Middle frontal gyrus (tissue), 1 donor: ENCODE measurements around the gene GPHN.
"Not testable (repeated sequence)": the region's sequence is repeated elsewhere in the genome, so short reads cannot be mapped to it uniquely, and the experiment has no call there.

Experiments
- DNase-seq: peaks from one replicate; pipeline ENCODE4 v3.0.0-alpha.2; 2015; ENCODE audit warnings: low spot score; ENCODE audit errors: extremely low spot score

GPHN gene

DNA sequence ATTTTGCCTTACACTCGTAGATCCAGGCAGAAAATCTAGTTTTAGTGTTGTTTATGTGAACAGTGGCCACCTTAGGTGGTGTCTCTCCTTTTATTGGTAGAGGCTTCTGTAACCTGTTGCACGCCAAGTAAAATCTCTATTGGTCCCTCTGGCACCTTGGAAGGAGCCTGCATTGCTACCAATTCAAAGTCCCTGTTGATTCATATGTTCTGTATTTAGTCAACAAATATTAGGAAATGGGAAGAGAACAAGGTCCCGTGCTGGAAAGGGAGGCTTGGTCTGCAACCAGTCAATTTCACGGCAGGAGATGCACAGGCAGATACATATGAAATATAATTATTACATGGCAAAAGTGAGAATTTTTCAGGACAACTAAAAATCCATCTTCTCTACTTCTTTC lies 6.4 kb upstream of the GPHN start:
- no peak for DNase-seq

DNA sequence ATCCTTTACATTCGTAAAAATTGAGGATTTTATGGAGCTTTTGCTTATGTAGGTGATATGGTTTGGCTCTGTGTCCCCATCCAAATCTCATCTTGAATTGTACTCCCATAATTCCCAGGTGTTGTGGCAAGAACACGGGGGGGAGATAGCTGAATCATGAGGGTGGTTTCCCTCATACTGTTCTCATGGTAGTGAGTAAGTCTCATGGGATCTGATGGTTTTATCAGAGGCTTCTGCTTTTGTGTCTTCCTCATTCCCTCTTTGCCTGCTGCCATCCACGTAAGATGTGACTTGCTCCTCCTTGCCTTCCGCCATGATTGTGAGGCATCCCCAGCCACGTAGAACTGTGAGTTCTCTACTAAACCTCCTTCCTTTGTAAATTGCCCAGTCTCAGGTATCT lies 5.1 kb upstream of the GPHN start:
- DNase-seq = not testable (repeated sequence)

DNA sequence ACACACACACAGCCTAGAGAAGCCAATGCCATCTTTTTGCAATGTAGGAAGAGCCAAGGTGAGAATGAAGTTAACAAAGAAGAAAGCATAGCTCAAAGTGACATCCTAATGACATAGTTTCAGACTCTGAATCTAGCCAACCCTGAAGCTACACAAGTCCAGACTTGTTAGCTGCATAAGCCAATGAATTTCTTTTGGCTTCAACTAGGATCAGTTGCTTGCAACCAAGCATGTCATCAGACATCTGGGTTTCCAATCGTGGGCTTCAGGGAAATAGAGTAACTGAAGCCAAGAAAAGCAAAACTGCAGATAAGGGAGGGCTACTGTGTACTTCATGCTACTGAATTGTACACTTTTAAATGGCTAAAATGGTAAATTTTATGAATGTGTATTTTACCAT lies 4.4 kb upstream of the GPHN start:
- DNase-seq = no peak

DNA sequence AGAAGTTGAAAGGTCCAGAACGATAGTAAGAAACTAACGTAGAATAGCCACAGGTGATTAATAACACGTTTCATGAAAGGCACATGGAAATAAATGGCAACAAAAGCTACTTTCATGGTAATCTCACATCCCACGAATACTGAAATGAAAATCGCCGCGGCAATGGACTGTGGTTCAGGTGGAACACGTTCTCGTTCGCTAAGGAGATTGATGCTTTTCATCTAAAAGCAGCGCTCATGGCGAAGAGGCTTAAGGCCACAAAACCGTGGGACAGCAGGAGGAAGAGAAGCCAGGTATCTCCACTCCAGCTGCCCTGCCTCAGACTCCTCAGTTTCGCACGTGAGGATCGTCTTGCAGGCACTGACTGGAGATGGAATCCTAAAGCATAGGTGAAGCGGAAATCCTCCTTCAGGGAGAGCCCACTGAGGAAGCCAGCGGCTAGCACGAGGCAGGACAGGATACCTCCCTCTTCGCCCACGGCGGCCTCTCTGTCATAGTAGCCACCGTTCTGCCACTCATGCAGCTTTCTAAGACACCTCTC lies 696 bp upstream of the GPHN start:
- DNase-seq = no peak

DNA sequence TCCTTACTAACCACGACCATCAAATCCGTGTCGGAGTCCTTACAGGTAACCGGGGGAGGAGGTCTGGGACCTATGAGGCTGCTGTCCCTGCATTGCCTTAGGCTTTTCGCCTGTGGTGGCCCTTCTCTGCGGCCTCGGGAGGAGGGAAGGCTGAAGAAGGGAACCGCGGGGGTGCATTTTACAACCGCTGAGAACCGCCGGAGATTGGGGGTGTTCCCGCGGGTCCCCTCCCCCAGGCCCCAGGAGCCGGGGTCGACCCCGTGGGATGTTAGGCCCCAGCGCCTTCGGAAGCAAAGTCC lies 549 bp downstream of the GPHN start:
- DNase-seq = no peak

DNA sequence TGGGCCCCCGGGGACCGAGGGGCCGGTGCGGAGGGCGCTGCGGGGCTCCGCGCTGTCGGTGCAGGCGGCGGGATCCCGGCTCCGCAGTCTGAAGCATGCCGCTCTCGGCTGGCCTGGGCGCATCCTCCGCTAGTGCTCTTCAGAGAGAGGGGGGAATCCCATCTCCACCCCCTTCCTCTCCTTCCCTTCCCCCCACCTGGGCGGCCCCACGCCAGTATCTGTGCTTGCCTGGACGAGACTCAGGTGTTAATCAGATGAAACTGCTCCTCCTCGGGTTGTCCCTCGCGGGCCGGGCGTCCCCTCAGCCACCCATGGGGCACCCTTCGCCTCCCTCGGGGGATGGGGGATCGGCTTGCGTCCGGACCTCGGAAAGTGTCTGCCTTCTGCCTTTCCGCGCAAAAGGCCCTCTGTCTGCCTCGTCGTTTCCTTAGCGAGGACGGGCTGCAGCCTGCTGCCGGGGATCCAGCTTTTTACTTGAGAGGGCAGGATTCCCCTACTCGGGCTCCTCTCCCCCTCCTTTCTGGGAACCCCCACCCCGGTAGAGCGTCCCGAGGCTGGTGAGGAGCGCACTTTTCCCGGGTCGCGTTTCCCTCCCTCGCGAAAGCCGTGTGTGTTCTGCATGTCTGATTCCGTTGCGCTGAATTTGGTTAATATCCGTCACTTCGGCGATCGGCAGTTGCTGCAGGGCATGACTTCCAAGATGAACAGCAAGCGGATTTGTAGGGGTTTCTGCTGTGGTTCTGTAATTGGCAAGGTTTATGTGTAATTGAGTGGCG lies 1.1 kb downstream of the GPHN start:
- no peak for DNase-seq

DNA sequence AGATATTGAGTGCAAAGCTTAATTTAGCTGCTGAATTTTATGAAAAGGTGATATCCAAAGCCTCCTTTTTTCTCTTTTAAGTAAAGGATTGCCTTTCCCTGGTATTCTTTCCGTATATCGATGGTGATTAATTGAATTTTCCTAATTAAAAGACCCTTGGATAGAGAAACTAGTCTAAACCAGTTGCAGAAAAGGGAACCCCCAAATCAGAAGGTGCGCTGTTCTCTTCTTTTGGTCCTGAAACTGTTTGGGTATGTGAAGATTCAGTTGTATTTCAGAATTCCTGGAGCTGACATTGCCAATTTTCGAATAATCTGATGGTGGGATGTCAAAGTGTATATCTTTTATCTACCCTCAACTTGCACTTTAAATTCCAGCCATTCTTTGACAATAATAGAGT lies 1.9 kb downstream of the GPHN start:
- no peak for DNase-seq

DNA sequence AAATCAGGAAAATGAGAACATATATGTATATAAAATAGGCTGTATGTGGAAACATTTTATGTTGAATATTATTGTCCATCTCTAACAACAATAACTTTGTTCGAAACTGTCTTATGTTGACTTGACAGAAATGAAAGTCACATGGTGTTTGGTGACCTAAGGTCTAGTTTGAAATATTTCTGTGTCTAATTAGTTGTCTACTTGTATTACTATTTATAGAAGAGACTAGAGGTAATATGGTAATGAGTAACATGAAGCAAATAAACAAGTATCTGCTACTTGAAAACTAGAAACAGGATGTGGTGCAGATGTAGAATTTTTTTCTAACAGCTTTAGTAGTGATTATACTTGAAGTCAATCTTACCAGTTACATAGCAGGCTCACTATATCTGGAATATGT lies 3.9 kb downstream of the GPHN start:
- no peak for DNase-seq

DNA sequence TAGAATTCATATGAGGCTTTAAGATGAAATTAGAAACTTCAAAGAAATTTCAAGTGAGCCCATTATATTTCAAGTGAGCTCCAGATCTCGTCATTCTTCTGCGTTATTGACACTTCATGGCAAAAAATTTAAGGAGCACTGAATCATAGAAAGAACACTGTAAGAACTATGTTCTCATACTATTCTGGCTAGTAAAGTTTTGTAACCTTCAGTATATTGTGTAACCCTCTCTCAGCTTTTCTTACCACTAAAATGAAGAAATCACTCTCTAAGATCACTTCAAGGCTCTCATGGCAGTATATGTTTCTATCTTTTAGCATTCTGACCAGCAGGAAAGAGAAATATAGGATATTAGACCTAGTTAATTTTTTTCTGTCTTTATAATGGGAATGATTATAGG lies 6.3 kb downstream of the GPHN start:
- no peak for DNase-seq

DNA sequence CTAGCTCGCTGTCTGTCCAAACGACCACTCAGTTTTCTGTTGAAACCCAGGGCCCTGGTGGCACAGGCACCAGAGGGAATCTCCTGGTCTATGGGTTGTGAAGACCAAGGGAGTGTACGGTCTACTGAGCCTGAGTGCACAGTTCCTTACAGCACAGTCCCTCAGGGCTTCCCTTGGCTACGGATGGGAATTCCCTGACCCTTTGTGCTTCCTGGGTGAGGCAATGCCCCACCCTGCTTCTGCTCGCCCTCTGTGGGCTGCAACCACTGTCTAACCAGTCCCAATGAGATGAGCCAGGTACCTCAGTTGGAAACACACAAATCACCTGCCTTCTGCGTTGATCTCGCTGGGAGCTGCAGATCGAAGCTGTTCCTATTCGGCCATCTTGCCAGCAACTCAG lies 22.6 kb downstream of the GPHN start:
- no peak for DNase-seq

DNA sequence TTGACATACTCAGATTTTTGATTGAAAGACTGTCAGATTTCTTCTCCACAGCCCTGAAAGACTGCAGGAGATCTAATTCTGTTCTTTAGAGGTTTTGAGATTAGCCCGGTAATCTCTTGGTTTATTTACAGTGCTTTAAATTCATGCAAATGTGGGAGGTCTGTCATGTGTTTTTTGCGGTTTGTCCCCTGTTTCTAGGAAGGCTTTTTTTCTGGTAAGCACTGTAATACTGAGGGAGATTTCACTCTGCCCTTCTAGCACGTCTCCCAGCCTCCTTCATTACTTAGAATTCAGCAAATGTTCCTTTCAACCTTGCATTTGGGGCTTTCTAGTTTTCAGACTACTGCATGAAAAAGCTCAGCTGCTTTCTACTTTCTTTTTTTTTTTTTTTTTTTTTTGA lies 31.1 kb downstream of the GPHN start:
- no peak for DNase-seq

DNA sequence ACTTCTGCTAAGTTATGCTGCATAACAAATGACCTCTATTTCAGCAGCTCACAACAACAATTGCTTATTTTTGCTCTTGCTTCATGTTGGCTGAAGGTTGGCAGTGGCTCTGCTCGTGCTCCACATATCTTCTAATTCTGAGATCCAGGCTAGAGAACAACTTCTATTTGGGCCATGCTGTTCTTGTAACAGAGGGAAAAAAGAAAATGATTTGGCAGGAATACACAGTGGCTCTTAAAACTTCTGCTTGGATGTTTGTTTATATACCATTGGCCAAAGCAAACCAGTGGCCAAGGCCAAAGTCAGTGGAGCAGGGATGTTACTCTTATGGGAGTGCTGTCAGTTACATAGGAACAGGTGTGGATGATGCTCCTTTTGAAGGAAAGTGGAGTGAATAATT lies 32.1 kb downstream of the GPHN start:
- no peak for DNase-seq

DNA sequence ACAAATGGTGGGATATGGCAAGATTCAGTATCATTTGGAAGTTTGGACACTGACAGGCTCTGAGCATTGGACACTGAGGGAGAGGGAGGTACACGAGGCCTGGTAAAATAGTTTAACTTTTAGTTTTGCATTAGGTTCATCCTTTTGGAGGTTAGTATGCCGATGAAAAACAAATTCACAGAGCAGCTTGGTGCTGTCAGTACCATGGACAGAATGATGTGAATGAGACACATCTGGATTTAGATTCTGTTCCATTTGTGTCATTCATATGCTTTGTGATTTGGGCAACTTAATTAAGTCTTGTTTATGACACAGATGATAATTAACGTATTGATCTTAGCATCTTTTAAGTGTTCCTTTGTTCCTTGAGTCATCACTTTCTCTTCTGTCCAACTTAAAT lies 33.7 kb downstream of the GPHN start:
- no peak for DNase-seq

DNA sequence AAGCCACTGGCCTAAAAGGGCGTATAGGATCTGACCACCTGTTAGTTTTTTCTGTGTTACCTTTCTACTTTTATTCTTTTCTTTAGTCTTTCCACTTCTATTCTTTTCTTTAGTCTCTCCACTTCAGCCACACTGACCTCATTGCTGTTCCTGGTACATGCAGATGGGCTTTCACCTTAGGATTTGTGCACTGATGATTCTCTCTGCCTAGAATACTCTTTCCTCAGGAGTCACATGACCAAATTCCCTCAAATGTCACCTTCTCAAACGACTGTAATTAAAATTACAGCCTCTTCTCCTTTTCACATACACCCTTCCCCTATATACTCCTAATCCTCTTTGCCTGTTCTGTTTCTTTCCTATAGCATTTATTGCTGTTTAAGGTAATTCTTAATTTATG lies 36.0 kb downstream of the GPHN start:
- no peak for DNase-seq

DNA sequence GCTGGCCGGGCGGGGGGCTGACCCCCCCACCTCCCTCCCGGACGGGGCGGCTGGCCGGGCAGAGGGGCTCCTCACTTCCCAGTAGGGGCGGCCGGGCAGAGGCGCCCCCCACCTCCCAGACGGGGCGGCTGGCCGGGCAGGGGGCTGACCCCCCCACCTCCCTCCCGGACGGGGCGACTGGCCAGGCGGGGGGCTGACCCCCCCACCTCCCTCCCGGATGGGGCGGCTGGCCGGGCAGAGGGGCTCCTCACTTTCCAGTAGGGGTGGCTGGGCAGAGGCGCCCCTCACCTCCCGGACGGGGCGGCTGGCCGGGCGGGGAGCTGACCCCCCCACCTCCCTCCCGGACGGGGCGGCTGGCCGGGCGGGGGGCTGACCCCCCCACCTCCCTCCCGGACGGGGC lies 37.2 kb downstream of the GPHN start:
- DNase-seq = not testable (repeated sequence)

DNA sequence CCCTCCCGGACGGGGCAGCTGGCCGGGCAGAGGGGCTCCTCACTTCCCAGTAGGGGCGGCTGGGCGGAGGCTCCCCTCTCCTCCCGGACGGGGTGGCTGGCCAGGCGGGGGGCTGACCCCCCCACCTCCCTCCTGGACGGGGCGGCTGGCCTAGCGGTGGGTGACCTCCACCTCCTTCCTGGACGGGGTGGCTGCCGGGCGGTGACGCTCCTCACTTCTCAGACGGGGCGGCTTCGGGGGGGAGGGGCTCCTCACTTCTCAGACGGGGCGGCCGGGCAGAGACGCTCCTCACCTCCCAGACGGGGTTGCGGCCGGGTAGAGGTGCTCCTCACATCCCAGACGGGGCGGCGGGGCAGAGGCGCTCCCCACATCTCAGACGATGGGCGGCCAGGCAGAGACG lies 37.8 kb downstream of the GPHN start:
- not testable (repeated sequence) for DNase-seq

DNA sequence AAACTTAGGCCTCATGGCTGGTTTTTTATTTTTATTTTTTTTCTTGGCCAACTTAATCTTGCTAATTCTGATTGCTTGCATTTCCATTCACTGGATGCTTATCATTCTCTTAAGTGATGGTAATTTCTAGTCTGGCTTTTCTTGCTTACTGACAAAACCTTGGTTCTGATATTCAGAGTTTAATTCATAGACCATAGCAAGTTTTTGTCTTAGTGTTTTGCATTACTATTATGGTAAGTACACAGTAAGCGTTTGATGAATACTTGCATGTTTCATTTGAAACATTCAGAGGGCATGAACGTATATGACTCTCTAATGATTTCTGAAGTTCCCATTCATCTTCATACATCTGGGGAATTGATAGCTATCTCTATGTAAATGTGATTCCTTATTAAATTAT lies 55.8 kb downstream of the GPHN start:
- DNase-seq = no peak

DNA sequence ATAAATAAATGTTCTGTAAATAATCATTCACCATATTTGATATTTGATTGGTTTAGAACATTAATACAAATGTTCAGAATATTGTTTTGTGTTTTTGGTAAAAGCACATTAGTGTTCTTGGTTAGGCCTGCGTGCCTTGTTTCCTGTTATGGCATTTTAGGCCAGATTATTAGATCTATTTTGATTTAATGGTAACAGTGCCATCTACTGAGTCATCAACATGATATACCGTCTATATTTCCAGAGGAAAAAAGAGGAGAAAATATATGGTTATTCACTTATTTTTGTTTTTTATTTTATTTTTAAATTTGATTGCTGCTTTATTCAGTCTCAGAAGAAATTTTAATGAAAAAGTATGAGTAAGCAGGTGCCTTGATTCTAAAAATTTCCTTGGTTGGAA lies 60.3 kb downstream of the GPHN start:
- no peak for DNase-seq

DNA sequence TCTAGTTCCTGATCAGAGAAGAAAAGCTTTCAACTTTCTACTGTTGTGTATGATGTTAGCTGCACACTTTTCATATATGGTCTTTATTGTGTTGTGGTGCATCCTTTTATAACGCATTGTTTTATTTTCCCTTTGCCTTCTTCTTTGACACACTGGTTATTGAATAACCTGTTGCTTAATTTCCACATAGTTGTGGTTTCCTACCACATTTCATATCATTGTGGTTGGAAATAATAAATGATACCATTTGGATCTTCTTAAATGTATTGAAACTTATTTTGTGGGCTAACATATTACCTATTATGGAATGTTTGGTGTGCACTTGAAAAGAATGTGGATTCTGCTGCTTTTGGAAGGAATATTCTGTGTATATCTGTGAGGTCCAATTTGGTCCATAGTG lies 64.9 kb downstream of the GPHN start:
- DNase-seq = no peak

DNA sequence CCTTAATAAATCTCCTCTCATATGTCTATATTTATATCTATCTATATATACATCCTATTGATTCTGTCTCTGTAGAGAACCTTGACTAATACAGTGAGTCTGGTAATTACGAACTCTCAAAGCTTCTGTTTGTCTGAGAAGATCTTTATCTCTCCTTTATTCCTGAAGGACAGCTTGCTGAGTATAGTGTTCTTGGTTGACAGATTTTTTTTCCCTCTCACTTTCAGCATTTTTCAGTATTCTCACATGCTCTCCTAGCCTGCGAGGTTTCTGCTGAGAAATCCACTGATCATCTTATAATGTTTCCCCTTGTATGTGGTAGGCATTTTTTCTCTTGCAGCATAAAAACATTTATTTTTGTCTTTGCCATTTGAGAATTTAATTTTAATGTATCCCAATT lies 67.1 kb downstream of the GPHN start:
- DNase-seq = no peak

DNA sequence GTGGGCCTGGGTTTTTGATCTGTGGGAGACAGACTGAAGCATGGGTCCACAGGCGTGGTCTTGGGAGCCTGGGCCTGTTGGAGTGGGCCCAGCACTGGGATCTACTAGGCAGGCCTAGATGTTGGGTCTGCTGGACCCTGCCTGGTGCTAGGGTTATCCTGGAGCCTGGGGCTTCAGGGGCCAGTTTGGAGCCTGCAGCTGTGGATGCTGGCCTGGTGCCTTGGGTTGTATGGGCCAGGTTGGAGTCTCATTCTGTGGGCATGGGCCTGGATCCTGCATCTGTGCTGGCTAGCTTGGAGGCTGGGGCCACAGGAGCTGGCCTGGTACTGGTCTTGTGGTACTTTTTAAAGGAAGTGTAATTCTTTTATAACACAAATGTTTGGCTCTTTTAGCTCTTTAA lies 68.0 kb downstream of the GPHN start:
- DNase-seq = no peak

DNA sequence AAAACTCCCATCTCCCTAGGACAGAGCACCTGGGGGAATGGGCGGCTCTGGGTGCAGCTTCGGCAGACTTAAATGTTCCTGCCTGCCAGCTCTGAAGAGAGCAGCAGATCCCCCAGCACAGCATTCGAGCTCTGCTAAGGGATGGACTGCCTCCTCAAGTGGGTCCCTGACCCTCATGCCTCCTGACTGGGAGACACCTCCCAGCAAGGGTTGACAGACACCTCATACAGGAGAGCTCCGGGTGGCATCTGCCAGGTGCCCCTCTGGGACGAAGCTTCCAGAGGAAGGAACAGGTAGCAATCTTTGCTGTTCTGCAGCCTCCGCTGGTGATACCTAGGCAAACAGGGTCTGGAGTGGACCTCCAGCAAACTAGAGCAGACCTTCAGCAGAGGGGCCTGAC lies 79.8 kb downstream of the GPHN start:
- not testable (repeated sequence) for DNase-seq

DNA sequence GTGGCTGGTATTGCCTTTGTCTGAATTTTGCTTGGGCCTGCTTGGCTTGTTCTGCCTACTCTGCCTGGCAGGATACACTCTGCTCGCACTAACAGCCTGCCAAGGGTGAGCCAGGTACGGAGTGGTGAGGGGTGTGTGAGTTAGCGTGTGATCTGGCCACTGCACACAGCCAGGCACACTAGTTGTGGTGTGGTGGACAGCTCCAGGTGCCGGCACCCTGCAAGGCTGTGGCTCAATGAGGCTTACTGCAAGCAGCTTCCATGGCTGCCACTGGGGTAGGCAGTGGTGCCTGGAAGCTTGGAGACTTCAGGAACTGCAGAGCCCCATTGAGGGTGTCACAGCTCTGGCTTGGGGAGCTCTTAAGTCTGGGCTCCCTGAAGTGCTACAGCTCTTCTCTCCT lies 87.4 kb downstream of the GPHN start:
- DNase-seq = no peak
